Transverse colon (tissue), 4 donors: ENCODE data around the gene DMXL2. TPM values are rescaled to one million over a fixed set of nuclear protein-coding genes. Genes with fewer than 3 reads are reported as not detected.

Source experiments
- DNase-seq: peaks from one replicate; pipeline ENCODE4 v3.0.0-alpha.2; 2019
- H3K27ac ChIP-seq, 4 donors: fragments of 200-600 bp; sonication (generic); 2 replicates each; pipeline ENCODE4 v1.5.1; 2016 to 2018; ENCODE audit warnings: inconsistent platforms in 4 of 4
- H3K27me3 ChIP-seq: fragments of 200-600 bp; sonication (generic); 2 replicates; pipeline ENCODE4 v1.5.1; 2017; ENCODE audit warnings: inconsistent platforms
- H3K36me3 ChIP-seq, 4 donors: fragments of 200-600 bp; sonication (generic); 2 replicates each; pipeline ENCODE4 v1.5.1; 2017 to 2019; ENCODE audit warnings: inconsistent platforms in 4 of 4
- H3K4me1 ChIP-seq, 4 donors: fragments of 200-600 bp; sonication (generic); 2 replicates each; pipeline ENCODE4 v1.5.1; 2017 to 2020; ENCODE audit warnings: inconsistent platforms in 4 of 4
- H3K4me3 ChIP-seq, 4 donors: fragments of 200-600 bp; sonication (generic); 1 replicate in 1 of 4; 2 replicates in 3 of 4; pipeline versions ENCODE4 v1.5.1 to v1.6.1; 2017 to 2019; ENCODE audit warnings: inconsistent platforms in 4 of 4
- H3K9me3 ChIP-seq, 2 donors: fragments of 200-600 bp; sonication (generic); 2 replicates each; pipeline ENCODE4 v1.5.1; 2017 to 2019; ENCODE audit warnings: inconsistent platforms in 2 of 2
- EP300 ChIP-seq: sonication (generic); formaldehyde crosslinking; IDR thresholded peaks from one replicate; pipeline ENCODE4 v1.6.1; 2017; ENCODE audit warnings: antibody characterized with exemption, low read depth
- POLR2A ChIP-seq: fragments of 450-650 bp; IDR thresholded peaks from one replicate; pipeline ENCODE4 v1.6.1; 2016; ENCODE audit warnings: antibody characterized with exemption, mild to moderate bottlenecking, moderate library complexity
- POLR2AphosphoS5 ChIP-seq, 3 donors: sonication (generic); formaldehyde crosslinking; IDR thresholded peaks; one replicate each; pipeline ENCODE4 v1.6.1; 2016; ENCODE audit warnings: antibody characterized with exemption in 3 of 3
- WGBS, 2 donors: methylation state at CpG; one replicate each; pipeline ENCODE4 v1.1.5; 2018; ENCODE audit warnings: low coverage in 1 of 2; 5-methylcytosine and 5-hydroxymethylcytosine counted together
- in situ Hi-C, 4 donors: fragments of 200-750 bp; cut with MboI; loops; one replicate each; pipeline versions ENCODE4 v1.15.0 to v1.15.1; 2017; ENCODE audit warnings: low sequenced_read_pairs in 3 of 4, low pct_ligation_motif_present in 1 of 4, low pct_unique_long_range_greater_than_20kb in 1 of 4
- intact Hi-C: fragments of 100-400 bp; cut with DNase I; formaldehyde crosslinking; loops from one replicate; pipeline ENCODE4 v1.15.1; 2023; ENCODE audit warnings: low total_unique reads
- total RNA-seq, 4 donors: library from RNA; depleted of rRNA; stranded (reverse); fragments of >200 nt; gene quantifications; one replicate each; pipeline ENCODE4 v1.1.0, GENCODE V29; 2016
- TF ChIP-seq, protein P1 (sequence below), 5 experiments: fragments of 200-600 bp in 3 of 5; fragments of 450-650 bp in 2 of 5; sonication (generic) in 3 of 5; IDR thresholded peaks; 1 replicate in 2 of 5; 2 replicates in 3 of 5; pipeline ENCODE4 v1.5.1; 2016 to 2017; ENCODE audit warnings: antibody characterized with exemption in 5 of 5, inconsistent platforms in 3 of 5, mild to moderate bottlenecking in 2 of 5, moderate library complexity in 1 of 5

Gene DMXL2
- total RNA-seq, 4 donors from 2014 or later: 35.8 to 75.9 (median 56.0) TPM

DNA sequence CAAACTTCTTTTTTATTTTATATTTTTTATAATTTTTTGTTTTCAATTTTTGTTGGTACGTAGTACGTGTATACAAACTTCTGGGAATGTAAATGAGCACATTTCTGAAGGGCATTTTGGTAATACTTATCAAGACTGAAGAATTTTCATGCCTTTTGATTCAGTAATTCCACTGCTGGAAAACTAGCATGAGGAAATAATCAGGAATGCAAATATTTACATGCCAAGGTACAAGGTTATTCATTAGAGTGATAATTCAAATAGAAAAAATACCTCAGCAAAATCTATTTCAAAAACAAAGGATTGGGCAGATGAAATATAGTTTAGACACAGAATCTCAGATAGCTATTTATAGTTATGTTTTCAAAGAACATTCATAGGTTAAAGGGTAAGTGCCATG is 128.7 kb downstream of the DMXL2 start:
- 94 to 98% methylated on average over 2 of the region's 2 CpGs for WGBS, 2 donors
- H3K27ac ChIP-seq: no peak overlapping the region

DNA sequence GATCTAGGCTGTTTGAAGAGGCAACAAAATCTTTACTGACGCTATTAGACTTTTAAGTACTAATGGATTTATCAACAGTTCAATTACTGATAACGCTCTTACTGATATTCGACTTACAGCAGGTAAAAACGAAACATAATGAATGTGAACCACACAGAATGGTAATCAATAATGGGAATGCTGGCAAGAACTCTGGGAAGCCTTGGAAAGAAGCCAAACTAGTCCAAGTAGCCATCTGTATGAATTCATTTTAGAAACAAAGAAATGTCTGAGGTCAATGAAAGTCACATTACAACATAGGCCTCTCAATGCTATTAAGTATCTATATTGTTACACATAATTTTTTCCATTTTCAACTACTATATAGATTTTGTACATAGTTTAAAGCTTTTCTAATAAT is 130.0 kb downstream of the DMXL2 start:
- DNase-seq: no peak

More for the DNA sequence above, 128.7 kb downstream of the DMXL2 start:
- Histone ChIP-seq H3K27me3 (no peaks in the 10 kb centered on the region), H3K4me1 (no peaks in the 10 kb centered on the region), H3K4me3 (no peak overlapping the region), H3K9me3 (no peaks in the 10 kb centered on the region), H3K36me3 (peaks cover 0 to 13% (median 2%) of the 10 kb centered on the region in 4 donors)
- no peak for DNase-seq
- TF ChIP-seq, protein P1, sequence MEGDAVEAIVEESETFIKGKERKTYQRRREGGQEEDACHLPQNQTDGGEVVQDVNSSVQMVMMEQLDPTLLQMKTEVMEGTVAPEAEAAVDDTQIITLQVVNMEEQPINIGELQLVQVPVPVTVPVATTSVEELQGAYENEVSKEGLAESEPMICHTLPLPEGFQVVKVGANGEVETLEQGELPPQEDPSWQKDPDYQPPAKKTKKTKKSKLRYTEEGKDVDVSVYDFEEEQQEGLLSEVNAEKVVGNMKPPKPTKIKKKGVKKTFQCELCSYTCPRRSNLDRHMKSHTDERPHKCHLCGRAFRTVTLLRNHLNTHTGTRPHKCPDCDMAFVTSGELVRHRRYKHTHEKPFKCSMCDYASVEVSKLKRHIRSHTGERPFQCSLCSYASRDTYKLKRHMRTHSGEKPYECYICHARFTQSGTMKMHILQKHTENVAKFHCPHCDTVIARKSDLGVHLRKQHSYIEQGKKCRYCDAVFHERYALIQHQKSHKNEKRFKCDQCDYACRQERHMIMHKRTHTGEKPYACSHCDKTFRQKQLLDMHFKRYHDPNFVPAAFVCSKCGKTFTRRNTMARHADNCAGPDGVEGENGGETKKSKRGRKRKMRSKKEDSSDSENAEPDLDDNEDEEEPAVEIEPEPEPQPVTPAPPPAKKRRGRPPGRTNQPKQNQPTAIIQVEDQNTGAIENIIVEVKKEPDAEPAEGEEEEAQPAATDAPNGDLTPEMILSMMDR (IDR thresholded peaks at IDR 0.05): no peak
- TF ChIP-seq POLR2A: no peak
- TF ChIP-seq POLR2AphosphoS5 (IDR thresholded peaks at IDR 0.05): no peak
- TF ChIP-seq EP300: no peak
- intact Hi-C loops: no loop called here
- in situ Hi-C loops: no loop called here

DNA sequence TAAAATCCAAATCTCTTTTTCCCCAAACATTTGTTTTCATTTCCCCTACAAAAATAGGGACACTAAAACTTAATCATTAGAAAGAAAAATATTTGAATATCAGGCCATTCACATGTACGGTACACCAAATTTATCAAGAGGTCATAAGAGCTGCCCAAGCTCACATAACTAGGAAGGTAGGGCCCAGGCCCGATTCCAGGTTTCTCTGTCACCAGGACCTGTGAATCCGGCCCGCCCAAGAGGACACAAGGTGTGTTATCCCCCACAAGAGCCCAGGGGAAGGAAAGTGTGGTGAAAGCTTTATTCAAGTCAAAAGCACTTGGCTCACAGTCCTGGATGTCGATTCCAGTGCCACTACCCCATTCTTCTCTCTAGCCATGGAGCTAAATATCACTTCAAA is 130.6 kb downstream of the DMXL2 start:
- Histone ChIP-seq H3K4me1 (no peaks in the 10 kb centered on the region), H3K27ac (no peak overlapping the region), H3K4me3 (no peak overlapping the region), H3K9me3 (no peaks in the 10 kb centered on the region), H3K27me3 (no peaks in the 10 kb centered on the region), H3K36me3 (peaks cover 0 to 32% (median 6%) of the 10 kb centered on the region in 4 donors)
- no peak for DNase-seq
- intact Hi-C loops: no loop called here
- 86 to 94% methylated on average over 1 to 5 of the region's 5 CpGs for WGBS, 2 donors
- in situ Hi-C loops: no loop called here
- TF ChIP-seq EP300 (no peak), POLR2AphosphoS5 (IDR thresholded peaks at IDR 0.05) (no peak), POLR2A (no peak)
- TF ChIP-seq, protein P1 (IDR thresholded peaks at IDR 0.05): no peak

More for the DNA sequence above, 130.0 kb downstream of the DMXL2 start:
- Histone ChIP-seq H3K27me3 (no peaks in the 10 kb centered on the region), H3K36me3 (peaks cover 0 to 26% (median 3%) of the 10 kb centered on the region in 4 donors), H3K4me1 (no peaks in the 10 kb centered on the region), H3K27ac (no peak overlapping the region), H3K9me3 (no peaks in the 10 kb centered on the region), H3K4me3 (no peak overlapping the region)
- TF ChIP-seq POLR2AphosphoS5 (IDR thresholded peaks at IDR 0.05): no peak
- in situ Hi-C loops: no loop called here
- intact Hi-C loops: no loop called here
- 88 to 95% methylated on average over 4 of the region's 4 CpGs for WGBS, 2 donors

DNA sequence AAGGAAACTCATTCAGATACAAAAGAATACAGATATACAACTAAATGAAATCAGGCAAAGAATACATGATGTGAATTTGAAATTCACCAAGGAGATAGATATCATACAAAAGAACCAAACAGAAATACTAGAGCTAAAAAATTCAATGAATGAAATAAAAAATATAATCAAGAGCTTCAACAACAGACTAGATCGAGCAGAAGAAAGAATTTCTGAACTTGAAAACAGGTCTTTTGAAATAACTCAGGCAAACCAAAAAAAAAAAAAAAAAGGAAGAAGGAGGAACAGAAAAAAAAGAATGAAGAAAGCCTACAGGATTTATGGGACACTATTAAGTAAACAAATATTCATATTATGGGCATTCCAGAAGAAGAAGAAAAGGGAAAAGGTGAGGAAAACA is 137.8 kb downstream of the DMXL2 start:
- no peak for DNase-seq
- Histone ChIP-seq H3K36me3 (peaks cover 0 to 59% (median 17%) of the 10 kb centered on the region in 4 donors), H3K27ac (no peak overlapping the region), H3K9me3 (peaks cover 7 to 17% of the 10 kb centered on the region in 2 donors), H3K27me3 (no peaks in the 10 kb centered on the region), H3K4me1 (no peaks in the 10 kb centered on the region), H3K4me3 (no peak overlapping the region)
- in situ Hi-C loops: no loop called here
- intact Hi-C loops: no loop called here
- WGBS, 2 donors: 67 to 100% methylated on average over 1 of the region's 1 CpG
- TF ChIP-seq EP300 (no peak), POLR2A (no peak), POLR2AphosphoS5 (IDR thresholded peaks at IDR 0.05) (no peak)
- TF ChIP-seq, protein P1 (IDR thresholded peaks at IDR 0.05): no peak

DNA sequence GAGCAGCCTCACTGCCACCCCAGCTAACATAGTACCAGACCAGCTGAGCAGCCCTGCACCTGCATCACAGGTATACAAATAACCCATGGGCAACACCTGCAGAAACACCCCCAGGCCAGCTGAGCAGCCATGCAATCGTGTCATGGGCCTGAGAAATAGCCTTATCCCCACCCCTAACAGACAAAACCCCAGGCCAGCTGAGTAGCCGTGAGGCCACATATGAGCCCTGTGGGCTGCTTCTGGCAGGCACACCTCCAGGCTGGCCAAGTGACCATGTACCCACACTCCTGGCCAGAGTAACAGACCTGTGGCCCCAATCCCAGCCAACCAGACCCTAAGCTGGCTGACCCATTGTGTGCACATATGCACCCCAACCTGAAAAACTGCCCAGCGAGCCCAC is 138.6 kb downstream of the DMXL2 start:
- in situ Hi-C loops: no loop called here
- TF ChIP-seq POLR2A: no peak
- TF ChIP-seq, protein P1 (IDR thresholded peaks at IDR 0.05): no peak
- TF ChIP-seq EP300: no peak
- no peak for TF ChIP-seq POLR2AphosphoS5 (IDR thresholded peaks at IDR 0.05)
- Histone ChIP-seq H3K27ac (no peak overlapping the region), H3K27me3 (no peaks in the 10 kb centered on the region), H3K36me3 (peaks cover 0 to 56% (median 17%) of the 10 kb centered on the region in 4 donors), H3K9me3 (peaks cover 7 to 17% of the 10 kb centered on the region in 2 donors), H3K4me1 (no peaks in the 10 kb centered on the region), H3K4me3 (no peak overlapping the region)
- intact Hi-C loops: no loop called here
- no peak for DNase-seq
- WGBS, 2 donors: 96 to 100% methylated on average over 1 to 3 of the region's 3 CpGs
